Activated CD4-positive, alpha-beta memory T cell treated with anti-CD3 and anti-CD28 coated beads, Interleukin-2, amount 10 ng/mL, durations not matched to agents 7 days and 5 days (primary cell): ENCODE data around the gene SAG. TPM values are rescaled to one million over a fixed set of nuclear protein-coding genes. Genes with fewer than 3 reads are reported as not detected.

Experiments
- CTCF ChIA-PET: fragments of 350-600 bp; sonication (Branson Sonifier 250); formaldehyde crosslinking; loops from one replicate; lab custom pipeline; 2021; ENCODE audit warnings: antibody characterized with exemption, inconsistent platforms; lab: Charles Lee
- POLR2A ChIA-PET: fragments of 350-600 bp; sonication (Branson Sonifier 250); formaldehyde crosslinking; loops from one replicate; lab custom pipeline; 2021; ENCODE audit warnings: antibody characterized with exemption; lab: Charles Lee
- DNase-seq: peaks from one replicate; pipeline ENCODE4 v3.0.0-alpha.2; 2020
- H3K27ac Mint-ChIP-seq: one replicate; pipeline ENCODE4 v1.8.0; 2021; ENCODE audit warnings: mild to moderate bottlenecking, mixed read lengths
- H3K27me3 Mint-ChIP-seq: one replicate; pipeline ENCODE4 v1.8.0; 2021; ENCODE audit warnings: mixed read lengths
- H3K36me3 Mint-ChIP-seq: one replicate; pipeline ENCODE4 v1.8.0; 2021; ENCODE audit warnings: low read depth, mixed read lengths
- H3K4me1 Mint-ChIP-seq: one replicate; pipeline ENCODE4 v1.8.0; 2021; ENCODE audit warnings: mixed read lengths
- H3K4me3 Mint-ChIP-seq: one replicate; pipeline ENCODE4 v1.8.0; 2021; ENCODE audit warnings: mild to moderate bottlenecking, mixed read lengths
- H3K9me3 Mint-ChIP-seq: one replicate; pipeline ENCODE4 v1.8.0; 2021; ENCODE audit warnings: mixed read lengths
- total RNA-seq, 2 experiments: library from RNA; stranded (reverse); gene quantifications; one replicate each; pipeline ENCODE4 v1.2.3, GENCODE V29; 2021

Gene SAG
- total RNA-seq, 2 experiments from 2014 or later, result 0.10 TPM; not detected in 1

DNA sequence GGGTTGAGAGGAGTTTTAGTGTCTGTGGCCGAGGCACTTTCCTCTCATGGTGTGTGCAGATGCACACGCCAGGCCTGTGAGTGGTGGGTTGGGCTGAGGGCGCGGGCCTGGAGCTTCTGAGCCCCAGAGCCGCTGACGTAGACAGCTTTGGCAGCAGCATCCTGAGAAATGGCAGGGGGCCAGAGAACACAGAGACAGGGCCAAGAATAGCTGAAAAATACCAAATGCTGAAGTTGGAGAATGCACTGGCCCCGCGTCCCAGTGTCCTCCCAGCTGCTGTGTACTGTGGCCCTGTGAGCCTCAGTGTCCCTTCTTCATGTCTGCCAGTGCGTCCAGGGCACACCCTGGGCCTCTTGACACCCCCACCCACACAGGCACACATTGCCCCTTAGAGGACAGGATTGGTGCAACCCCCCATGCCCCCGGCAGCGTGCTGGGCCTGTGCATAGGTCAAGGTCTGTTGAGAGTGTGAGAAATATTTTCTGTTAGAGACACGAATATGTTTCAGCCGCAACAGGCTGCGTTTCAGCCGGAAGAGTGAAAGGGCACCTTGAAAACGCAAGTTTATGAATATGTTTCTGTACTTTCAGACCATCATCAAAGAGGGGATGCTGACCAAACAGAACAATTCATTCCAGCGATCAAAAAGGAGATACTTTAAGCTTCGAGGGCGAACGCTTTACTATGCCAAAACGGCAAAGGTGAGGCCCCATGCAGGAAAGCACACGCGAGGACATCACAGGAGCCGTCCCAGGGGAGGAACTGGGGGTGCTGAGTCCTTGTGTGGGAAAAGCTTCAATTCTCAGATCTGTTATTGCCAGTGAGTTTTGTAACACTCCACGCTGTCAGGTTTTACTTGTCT is 80.3 kb downstream of the SAG start:
- CTCF ChIA-PET, result interaction anchor here (0.6 to 1.5 kb wide), 3 partner anchors 55 to 958 kb away, joined by 3 to 7 read pairs (median 6); no protein-coding TSS in a partner anchor
- H3K27me3 Mint-ChIP-seq, result no peaks in the 10 kb centered on the region
- H3K4me1 Mint-ChIP-seq, result peaks cover 27% of the 10 kb centered on the region

DNA sequence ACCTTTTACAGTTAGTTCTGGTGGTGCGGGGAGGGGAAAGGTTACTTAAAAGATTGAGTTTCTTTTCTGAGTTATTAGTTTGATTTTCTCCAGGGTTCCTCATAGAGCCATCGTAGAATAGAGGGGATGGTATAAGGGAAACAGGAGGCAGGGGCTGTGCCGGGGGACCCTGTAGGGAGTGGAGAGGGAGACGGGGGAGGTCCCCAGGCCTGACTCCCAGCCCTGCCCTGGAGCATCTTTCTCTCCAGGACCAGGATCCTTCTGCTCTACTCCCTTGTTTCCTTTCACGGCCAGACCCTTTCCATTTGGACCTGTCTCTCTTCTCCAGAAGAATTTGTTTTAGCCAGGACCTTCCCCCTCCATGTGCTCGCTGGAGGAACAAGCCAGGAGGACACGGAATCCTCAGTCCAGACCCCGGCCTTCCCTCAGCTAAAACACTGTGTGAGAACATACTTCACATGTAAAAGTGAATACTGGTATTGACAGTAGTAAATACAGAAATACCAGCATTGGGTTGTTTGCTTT is 82.0 kb downstream of the SAG start:
- Mint-ChIP-seq H3K27ac (no peak overlapping the region), H3K27me3 (no peaks in the 10 kb centered on the region), H3K9me3 (no peaks in the 10 kb centered on the region), H3K4me3 (no peak overlapping the region), H3K4me1 (peaks cover 19% of the 10 kb centered on the region), H3K36me3 (peaks cover 25% of the 10 kb centered on the region)
- CTCF ChIA-PET, result interaction anchor here (0.6 to 1.4 kb wide), 2 partner anchors 54 to 329 kb away, joined by 3 to 4 read pairs; no protein-coding TSS in a partner anchor
- DNase-seq, result no peak
- POLR2A ChIA-PET, result no interaction called here

More for the DNA sequence above, 80.3 kb downstream of the SAG start:
- DNase-seq, result no peak
- no peak overlapping the region for H3K27ac Mint-ChIP-seq
- H3K9me3 Mint-ChIP-seq, result no peaks in the 10 kb centered on the region
- no peak overlapping the region for H3K4me3 Mint-ChIP-seq
- POLR2A ChIA-PET, result no interaction called here
- H3K36me3 Mint-ChIP-seq, result peaks cover 22% of the 10 kb centered on the region

DNA sequence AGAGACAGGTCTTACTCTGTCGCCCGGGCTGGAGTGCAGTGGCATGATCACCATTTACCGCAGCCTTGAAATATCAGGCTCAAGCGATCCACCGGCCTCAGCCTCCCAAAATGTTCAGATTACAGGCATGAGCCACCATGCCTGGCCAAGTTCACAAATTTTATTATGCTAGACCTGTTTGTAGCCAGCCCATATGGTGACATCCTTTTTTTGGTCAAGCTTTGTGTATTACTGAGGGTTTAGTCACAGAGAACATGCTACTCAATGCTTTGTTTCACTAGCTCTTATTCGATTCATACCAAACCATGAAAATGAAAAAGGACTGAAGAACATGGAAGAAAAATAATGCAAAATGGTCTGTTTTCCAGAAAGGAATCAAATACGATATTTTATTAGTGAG is 88.1 kb downstream of the SAG start:
- Mint-ChIP-seq H3K27ac (no peak overlapping the region), H3K9me3 (no peaks in the 10 kb centered on the region), H3K4me1 (peaks cover 35% of the 10 kb centered on the region), H3K27me3 (no peaks in the 10 kb centered on the region), H3K36me3 (peaks cover 38% of the 10 kb centered on the region), H3K4me3 (no peak overlapping the region)
- no peak for DNase-seq
- ChIA-PET CTCF (interaction anchor here (1.1 to 1.3 kb wide), 2 partner anchors 21 to 48 kb away, joined by 3 to 6 read pairs; no protein-coding TSS in a partner anchor), POLR2A (no interaction called here)

Other genes with a start within 250 kb of the SAG start
- gene INPP5D, start 247.5 kb upstream of the SAG start, total RNA-seq, result 100 to 1,000 TPM; 157 to 163 TPM
- 10 to 100 TPM; 55.9 to 58.9 TPM for gene ATG16L1, start 56.1 kb upstream of the SAG start, total RNA-seq
- 10 to 100 TPM; 77.8 to 78.3 TPM for gene DGKD, start 46.7 kb downstream of the SAG start, total RNA-seq